Stimulated activated CD8-positive, alpha-beta memory T cell treated with anti-CD3 and anti-CD28 coated beads, Interleukin-2, amount 100 ng/mL, for 1 hour (primary cell): ENCODE measurements around the gene PRDM16.

Source experiments
- DNase-seq, 2 donors: peaks; one replicate each; pipeline ENCODE4 v3.0.0-alpha.2; 2020; ENCODE audit warnings: low read depth in 2 of 2

The PRDM16 gene

GRCh38 chr1:3444298-3444697 is 375.3 kb downstream of the PRDM16 start:
- no peak for DNase-seq

GRCh38 chr1:3444736-3445135 is 375.7 kb downstream of the PRDM16 start:
- DNase-seq = no peak

- no peak for DNase-seq
These were observed 381.3 kb downstream of the PRDM16 start for GRCh38 chr1:3450202-3450863.

- no peak for DNase-seq
These were observed 382.0 kb downstream of the PRDM16 start for GRCh38 chr1:3450983-3451382.

- no peak for DNase-seq
These were observed 383.2 kb downstream of the PRDM16 start for GRCh38 chr1:3451994-3452865.

GRCh38 chr1:3452866-3453175 is 383.8 kb downstream of the PRDM16 start:
- no peak for DNase-seq

- peak; percentile 50 to 52 for DNase-seq
These were observed 384.3 kb downstream of the PRDM16 start for GRCh38 chr1:3453203-3453761.

- DNase-seq = no peak
These were observed 385.1 kb downstream of the PRDM16 start, which contains the start of gene ARHGEF16 for GRCh38 chr1:3453891-3454810. Gene ARHGEF16 (plus strand): TSS chr1:3454665. CDS start chr1:3463085, 8,420 bp downstream.

- no peak for DNase-seq
These were observed 386.0 kb downstream of the PRDM16 start for GRCh38 chr1:3454811-3455618.

- no peak for DNase-seq
These were observed 386.9 kb downstream of the PRDM16 start for GRCh38 chr1:3455670-3456448.

- no peak for DNase-seq
These were observed 387.5 kb downstream of the PRDM16 start for GRCh38 chr1:3456449-3456963.

GRCh38 chr1:3456964-3457909 is 388.2 kb downstream of the PRDM16 start:
- DNase-seq = no peak

- DNase-seq = no peak
These were observed 389.2 kb downstream of the PRDM16 start for GRCh38 chr1:3457910-3458883.

GRCh38 chr1:3459051-3459908 is 390.3 kb downstream of the PRDM16 start:
- DNase-seq = no peak

GRCh38 chr1:3459940-3460671 is 391.1 kb downstream of the PRDM16 start:
- no peak for DNase-seq

- no peak for DNase-seq
These were observed 391.7 kb downstream of the PRDM16 start for GRCh38 chr1:3460672-3461131.
